Activated naive CD8-positive, alpha-beta T cell treated with anti-CD3 and anti-CD28 coated beads, Interleukin-2, amount 50 U/mL, for 24 hours (primary cell): ENCODE data around the gene SLC35F1.
A peak's percentile ranks its signal among the peaks of the same experiment; 100 is the strongest.

Source experiments
- ATAC-seq: fragments of 150-1000 bp; cut with Tn5 transposase; one replicate; pipeline ENCODE4 v1.10.0; 2021
- DNase-seq: peaks from one replicate; pipeline ENCODE4 v3.0.0; 2021
- H3K27ac Mint-ChIP-seq: one replicate; pipeline ENCODE4 v1.8.0; 2021; ENCODE audit warnings: mild to moderate bottlenecking, mixed read lengths
- H3K27me3 Mint-ChIP-seq: one replicate; pipeline ENCODE4 v1.8.0; 2021; ENCODE audit warnings: mixed read lengths
- H3K36me3 Mint-ChIP-seq: one replicate; pipeline ENCODE4 v1.8.0; 2021; ENCODE audit warnings: low read depth, mixed read lengths
- H3K4me1 Mint-ChIP-seq: one replicate; pipeline ENCODE4 v1.8.0; 2021; ENCODE audit warnings: mixed read lengths
- H3K4me3 Mint-ChIP-seq: one replicate; pipeline ENCODE4 v1.8.0; 2021; ENCODE audit warnings: mild to moderate bottlenecking, moderate library complexity, mixed read lengths
- H3K9me3 Mint-ChIP-seq: one replicate; pipeline ENCODE4 v1.8.0; 2021; ENCODE audit warnings: mixed read lengths

Gene SLC35F1

DNA sequence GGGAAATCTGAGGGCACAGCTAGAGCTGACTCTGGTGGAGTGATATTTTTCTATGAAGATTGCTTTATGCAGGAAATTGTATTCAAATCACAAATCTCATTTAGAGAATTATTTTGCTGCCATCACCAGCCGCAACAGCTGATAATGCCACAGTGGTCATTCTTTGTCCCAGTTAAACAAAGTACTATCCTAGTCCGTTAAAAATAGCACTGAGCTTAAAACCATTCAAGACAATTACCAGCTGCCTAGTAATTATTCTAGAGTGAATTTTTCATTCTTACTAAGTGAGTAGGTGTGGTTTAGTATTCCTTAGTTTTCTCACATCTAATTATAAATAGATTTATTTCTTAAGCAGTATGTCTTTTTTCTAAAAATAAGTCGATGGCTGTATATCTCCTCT lies 190.5 kb downstream of the SLC35F1 start:
- DNase-seq (no peak), ATAC-seq (no peak)
- no peaks in the 10 kb centered on the region for H3K4me1 Mint-ChIP-seq
- no peaks in the 10 kb centered on the region for H3K36me3 Mint-ChIP-seq
- peaks cover 2% of the 10 kb centered on the region for H3K27me3 Mint-ChIP-seq
- peaks cover 12% of the 10 kb centered on the region for H3K9me3 Mint-ChIP-seq
- no peak overlapping the region for H3K4me3 Mint-ChIP-seq
- H3K27ac Mint-ChIP-seq: no peak overlapping the region

DNA sequence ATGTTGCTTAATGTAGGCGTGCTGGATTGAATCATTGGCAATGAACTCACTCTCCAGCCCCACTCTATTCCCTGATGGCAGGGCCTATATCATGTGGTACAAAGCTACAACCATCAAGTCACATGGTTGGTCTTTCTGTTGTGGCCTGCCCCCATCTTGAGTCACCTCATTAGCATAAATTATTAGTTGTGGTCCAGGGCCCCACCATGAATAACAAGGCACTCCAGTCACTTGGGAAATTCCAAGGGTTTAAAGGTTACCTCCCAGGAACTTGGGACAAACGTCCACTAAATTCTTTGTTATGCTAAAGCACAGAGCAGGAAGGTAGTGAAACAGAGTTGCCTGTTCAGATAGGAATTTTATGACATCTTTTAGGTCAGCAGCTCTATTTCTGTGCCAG lies 193.7 kb downstream of the SLC35F1 start:
- H3K27ac Mint-ChIP-seq: no peak overlapping the region
- no peak overlapping the region for H3K4me3 Mint-ChIP-seq
- H3K4me1 Mint-ChIP-seq: no peaks in the 10 kb centered on the region
- ATAC-seq: no peak
- no peaks in the 10 kb centered on the region for H3K9me3 Mint-ChIP-seq
- H3K27me3 Mint-ChIP-seq: peaks cover 6% of the 10 kb centered on the region
- no peak for DNase-seq
- no peaks in the 10 kb centered on the region for H3K36me3 Mint-ChIP-seq

DNA sequence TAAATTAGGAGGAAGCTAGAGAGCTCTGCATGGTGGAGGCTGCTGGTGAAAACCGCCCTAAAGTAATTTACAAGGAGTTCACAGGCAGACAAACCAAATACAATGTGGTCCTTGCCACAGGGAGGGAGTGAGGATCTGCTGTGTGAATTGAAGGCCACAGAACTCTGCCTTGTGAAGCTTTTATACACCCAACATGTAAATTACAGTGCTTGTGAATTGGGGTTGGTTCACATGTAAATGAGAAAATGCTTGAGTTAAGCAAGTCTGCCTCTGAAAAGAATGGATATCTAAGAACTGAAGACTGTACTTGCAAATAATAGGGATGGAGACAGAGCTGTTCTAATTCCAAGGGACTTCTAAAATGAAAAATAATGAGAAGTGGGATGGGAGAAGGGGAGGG lies 194.2 kb downstream of the SLC35F1 start:
- no peak for ATAC-seq
- Mint-ChIP-seq H3K36me3 (no peaks in the 10 kb centered on the region), H3K9me3 (no peaks in the 10 kb centered on the region), H3K27me3 (peaks cover 6% of the 10 kb centered on the region), H3K4me1 (no peaks in the 10 kb centered on the region), H3K4me3 (no peak overlapping the region), H3K27ac (no peak overlapping the region)
- no peak for DNase-seq

DNA sequence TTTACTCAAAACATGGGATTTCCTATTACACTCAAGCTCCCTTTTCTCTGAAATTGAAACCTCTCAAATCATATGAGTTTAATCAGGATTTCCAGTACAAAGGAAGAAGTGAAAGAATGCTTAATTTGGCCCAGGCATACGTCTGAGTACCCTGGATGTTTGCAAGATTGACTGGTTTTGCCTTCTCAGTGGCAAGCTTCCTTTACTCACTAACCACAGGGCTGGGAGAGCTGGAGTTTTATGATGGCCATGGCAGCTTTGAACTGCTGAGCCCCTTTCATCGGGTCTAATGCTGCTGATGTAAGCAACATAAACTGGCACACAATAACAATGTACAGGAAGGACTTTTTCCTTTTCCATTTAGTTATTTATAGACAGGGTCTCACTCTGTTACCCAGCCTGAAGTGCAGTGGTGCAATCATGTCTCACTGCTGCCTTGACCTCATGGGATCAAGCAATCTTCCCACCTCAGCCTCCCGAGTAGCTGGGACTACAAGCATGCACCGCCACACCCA lies 194.8 kb downstream of the SLC35F1 start:
- ATAC-seq: no peak
- H3K36me3 Mint-ChIP-seq: no peaks in the 10 kb centered on the region
- no peaks in the 10 kb centered on the region for H3K9me3 Mint-ChIP-seq
- peaks cover 6% of the 10 kb centered on the region for H3K27me3 Mint-ChIP-seq
- no peak for DNase-seq
- no peaks in the 10 kb centered on the region for H3K4me1 Mint-ChIP-seq
- H3K4me3 Mint-ChIP-seq: no peak overlapping the region
- no peak overlapping the region for H3K27ac Mint-ChIP-seq

DNA sequence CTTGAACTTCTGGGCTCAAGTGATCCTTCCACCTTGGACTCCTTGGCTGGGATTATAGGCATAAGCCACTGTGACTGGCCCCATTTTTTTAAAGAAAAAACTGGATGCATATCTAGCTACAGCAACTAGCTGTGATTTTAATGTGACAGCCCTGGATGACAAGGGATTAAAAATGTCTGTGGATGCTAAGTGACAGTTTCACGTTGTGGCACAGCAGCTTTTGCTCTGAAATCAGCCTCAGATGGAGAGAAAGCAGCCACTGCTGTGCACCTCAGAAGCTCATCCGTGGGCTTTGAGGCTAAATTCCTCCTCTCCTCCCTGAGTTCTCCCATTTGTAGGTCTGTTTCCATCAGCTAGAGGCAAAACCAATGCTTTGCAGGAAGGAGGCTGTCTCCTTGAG lies 195.3 kb downstream of the SLC35F1 start:
- ATAC-seq: no peak
- H3K4me1 Mint-ChIP-seq: no peaks in the 10 kb centered on the region
- H3K4me3 Mint-ChIP-seq: no peak overlapping the region
- peaks cover 6% of the 10 kb centered on the region for H3K27me3 Mint-ChIP-seq
- no peaks in the 10 kb centered on the region for H3K36me3 Mint-ChIP-seq
- no peak for DNase-seq
- H3K9me3 Mint-ChIP-seq: no peaks in the 10 kb centered on the region
- no peak overlapping the region for H3K27ac Mint-ChIP-seq

DNA sequence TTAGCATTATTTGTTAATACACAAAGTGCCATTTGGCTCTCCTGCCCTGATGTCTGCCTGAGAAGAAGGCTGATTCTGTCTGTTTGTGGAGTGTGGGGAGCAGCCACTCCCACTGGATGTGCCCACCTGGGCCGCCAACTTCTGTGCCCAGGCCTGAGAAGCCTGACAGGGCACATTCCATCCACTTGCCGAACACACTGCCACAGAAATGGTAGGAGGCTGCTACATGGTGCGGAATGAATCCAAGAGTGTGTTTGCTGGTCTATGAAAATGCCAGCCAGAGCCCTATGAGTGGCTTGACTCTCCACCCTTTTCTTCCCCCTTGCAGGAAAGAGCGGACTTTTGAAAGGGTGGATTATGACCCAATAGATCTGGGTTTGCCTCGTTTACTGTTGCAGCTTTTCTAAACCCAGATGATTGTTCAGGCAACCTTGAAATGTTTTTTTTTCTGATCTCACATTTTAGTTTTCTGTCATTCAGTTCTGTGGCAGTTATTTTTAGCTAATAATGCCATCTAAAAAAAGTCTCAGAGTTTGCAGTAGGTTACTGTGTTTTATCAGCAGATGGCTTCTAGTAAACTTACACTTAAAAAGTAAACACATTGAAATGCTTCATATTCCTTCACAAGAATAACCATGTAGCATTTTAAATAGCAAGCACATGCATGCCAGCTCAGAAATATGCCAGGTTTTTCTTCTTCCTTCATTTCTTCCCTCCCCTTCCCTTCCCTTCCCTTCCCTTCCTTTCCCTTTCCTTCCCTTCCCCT lies 196.5 kb downstream of the SLC35F1 start:
- Mint-ChIP-seq H3K4me3 (no peak overlapping the region), H3K27me3 (peaks cover 6% of the 10 kb centered on the region), H3K4me1 (no peaks in the 10 kb centered on the region), H3K36me3 (no peaks in the 10 kb centered on the region), H3K27ac (no peak overlapping the region), H3K9me3 (no peaks in the 10 kb centered on the region)
- DNase-seq: no peak
- no peak for ATAC-seq

DNA sequence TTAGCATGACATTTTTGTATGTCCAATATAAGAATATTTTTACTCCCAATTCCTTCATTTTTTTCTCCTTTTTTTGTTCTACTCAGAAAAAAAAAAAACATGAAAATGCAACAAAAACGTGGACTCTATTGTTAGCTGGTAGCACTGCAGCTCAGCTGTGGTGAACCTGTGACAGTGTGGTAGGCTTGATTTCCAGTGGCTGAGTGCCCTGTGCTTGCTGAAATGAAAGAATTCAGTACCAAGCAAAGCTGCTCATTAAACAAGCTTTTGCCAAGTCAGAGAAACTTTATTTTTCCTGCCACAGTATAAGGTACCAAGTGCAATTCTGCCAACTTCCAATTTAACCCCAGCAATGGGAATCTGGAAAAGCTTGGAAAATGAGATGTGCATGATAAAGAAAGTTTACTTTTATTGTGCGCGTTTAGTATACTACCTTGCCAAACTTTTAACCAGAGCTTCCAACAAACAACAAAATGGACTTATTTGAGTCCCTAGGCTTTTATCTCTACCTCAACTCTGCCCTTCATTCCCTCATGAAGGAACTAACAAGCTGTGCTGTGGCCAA lies 215.2 kb downstream of the SLC35F1 start:
- DNase-seq (no peak), ATAC-seq (no peak)
- Mint-ChIP-seq H3K9me3 (no peaks in the 10 kb centered on the region), H3K4me1 (peaks cover 2% of the 10 kb centered on the region), H3K27ac (no peak overlapping the region), H3K27me3 (peaks cover 2% of the 10 kb centered on the region), H3K36me3 (no peaks in the 10 kb centered on the region), H3K4me3 (no peak overlapping the region)

DNA sequence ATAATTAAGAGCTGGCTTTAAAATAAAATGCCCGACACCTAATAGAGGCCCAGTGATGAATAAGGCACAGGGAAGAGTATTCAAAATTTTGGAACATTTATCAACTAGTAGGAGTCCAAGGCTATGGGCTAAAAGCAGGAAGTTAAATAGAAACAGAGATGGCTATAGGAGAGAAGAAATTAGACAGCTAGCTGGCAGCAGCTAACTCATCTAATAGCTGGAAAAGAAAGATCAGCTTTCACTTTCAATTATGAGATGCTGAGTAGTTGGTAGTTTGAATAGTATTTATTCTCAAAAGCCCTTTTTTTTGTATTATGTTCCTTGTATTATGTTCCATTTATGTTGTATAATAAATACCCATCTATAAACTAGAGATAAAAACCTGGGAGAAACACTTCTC lies 215.7 kb downstream of the SLC35F1 start:
- Mint-ChIP-seq H3K4me3 (no peak overlapping the region), H3K4me1 (peaks cover 2% of the 10 kb centered on the region), H3K27me3 (peaks cover 2% of the 10 kb centered on the region), H3K9me3 (no peaks in the 10 kb centered on the region), H3K27ac (no peak overlapping the region), H3K36me3 (no peaks in the 10 kb centered on the region)
- no peak for DNase-seq
- ATAC-seq: no peak

DNA sequence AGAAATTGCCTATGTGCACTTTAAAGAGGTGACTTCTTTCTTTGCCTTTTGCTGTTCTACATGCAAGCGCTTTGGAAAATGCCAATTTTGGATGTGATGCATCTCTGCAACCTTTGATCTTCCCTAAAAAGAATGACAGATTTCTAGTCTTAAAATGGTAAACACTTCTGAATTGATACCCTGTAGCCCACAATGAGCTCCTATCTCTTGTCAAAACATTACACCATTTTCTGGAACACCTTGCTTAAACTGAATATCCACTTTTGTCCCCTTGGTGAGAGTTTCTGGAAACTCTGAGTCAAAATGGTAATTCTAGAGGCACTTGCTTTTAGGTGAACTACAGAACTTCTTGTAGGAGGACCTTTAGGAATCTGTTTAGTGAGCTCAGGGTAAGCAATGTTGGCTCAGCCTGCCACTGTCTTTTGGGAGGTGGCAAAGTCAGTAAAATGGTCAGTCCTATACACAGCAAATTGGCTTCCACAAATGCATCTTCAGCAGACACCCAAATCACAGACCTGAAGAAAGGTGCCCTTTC lies 216.5 kb downstream of the SLC35F1 start:
- Mint-ChIP-seq H3K4me3 (no peak overlapping the region), H3K36me3 (no peaks in the 10 kb centered on the region), H3K9me3 (no peaks in the 10 kb centered on the region), H3K4me1 (peaks cover 2% of the 10 kb centered on the region), H3K27me3 (peaks cover 2% of the 10 kb centered on the region), H3K27ac (no peak overlapping the region)
- peak; percentile 28 for ATAC-seq
- no peak for DNase-seq

DNA sequence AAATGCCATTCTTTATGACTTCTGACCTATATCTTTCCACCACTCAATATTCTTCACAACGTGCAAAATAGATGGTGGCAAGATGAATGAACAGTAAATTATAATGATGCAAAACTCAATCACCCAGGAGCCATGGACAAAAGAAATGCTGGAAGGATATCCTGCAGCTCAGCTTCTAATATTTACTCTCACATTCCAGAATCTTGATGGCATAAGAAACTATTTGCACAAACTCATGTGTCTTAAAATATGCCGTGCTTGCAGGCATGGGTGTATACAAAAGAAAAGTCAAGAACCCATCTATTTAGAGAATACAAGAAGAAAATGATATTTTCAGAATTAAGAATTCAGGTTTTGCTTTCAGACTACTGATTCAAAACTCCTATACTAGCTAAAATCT lies 217.8 kb downstream of the SLC35F1 start:
- Mint-ChIP-seq H3K36me3 (no peaks in the 10 kb centered on the region), H3K4me1 (peaks cover 2% of the 10 kb centered on the region), H3K27me3 (peaks cover 2% of the 10 kb centered on the region), H3K27ac (no peak overlapping the region), H3K9me3 (no peaks in the 10 kb centered on the region), H3K4me3 (no peak overlapping the region)
- ATAC-seq: no peak
- no peak for DNase-seq

DNA sequence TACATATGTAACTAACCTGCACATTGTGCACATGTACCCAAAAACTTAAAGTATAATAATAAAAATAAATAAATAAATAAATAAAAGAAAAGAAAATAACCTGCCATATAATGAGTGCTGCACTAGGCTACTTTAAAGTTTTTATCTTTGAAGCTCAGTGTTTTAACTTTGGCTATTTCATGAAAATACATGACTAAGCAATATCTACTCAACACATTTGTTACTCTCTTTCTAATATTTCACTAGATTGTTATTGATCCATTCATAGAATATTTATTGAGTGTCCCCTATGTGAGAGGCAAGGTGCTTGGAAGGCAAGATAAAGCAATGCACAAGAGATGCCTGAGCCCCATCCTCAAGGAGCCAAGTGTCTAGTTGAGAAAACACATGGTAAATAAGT lies 221.7 kb downstream of the SLC35F1 start:
- Mint-ChIP-seq H3K4me3 (no peak overlapping the region), H3K9me3 (no peaks in the 10 kb centered on the region), H3K36me3 (no peaks in the 10 kb centered on the region), H3K27me3 (peaks cover 8% of the 10 kb centered on the region), H3K4me1 (no peaks in the 10 kb centered on the region), H3K27ac (no peak overlapping the region)
- no peak for DNase-seq
- no peak for ATAC-seq

DNA sequence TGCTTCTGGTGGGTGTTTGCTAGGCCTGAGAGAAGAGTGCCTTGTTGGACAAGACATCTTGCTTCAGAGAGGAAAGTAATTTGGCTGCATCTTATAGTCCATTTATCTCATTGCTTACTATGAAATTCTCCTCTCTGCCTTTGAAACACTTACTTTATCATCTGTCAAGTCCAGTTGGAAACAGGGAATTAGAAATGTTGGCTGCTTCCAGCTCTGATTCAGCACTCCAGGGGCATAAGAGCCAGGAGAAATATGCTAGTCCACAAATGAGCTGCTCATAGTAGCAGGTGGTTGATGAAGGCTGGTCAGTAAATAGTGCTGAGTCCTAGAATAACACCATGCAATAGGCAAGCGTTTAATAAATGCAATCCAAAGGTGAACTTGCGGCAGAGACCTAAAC lies 227.1 kb downstream of the SLC35F1 start:
- no peaks in the 10 kb centered on the region for H3K9me3 Mint-ChIP-seq
- H3K4me1 Mint-ChIP-seq: no peaks in the 10 kb centered on the region
- H3K36me3 Mint-ChIP-seq: no peaks in the 10 kb centered on the region
- H3K27ac Mint-ChIP-seq: no peak overlapping the region
- no peak overlapping the region for H3K4me3 Mint-ChIP-seq
- DNase-seq (no peak), ATAC-seq (no peak)
- H3K27me3 Mint-ChIP-seq: peaks cover 6% of the 10 kb centered on the region

DNA sequence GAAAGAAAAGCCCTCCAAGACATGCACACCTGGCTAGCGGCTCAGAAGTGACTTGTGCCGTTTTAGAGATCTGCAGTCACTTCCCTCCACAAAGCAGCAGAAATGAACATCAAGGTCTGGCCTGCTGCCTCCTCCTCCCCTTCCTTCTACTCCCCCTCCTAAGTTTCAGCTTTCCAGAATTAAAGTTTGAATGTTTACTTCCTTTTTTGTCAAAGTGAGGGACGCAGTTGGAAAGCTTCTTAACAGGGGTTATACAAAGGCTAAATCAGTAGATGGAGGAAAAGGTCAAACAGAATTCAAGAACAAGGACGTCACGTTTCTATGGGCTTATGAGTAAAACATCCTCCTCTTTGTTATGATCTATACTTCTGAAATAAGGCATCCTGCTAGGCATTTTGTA lies 227.7 kb downstream of the SLC35F1 start:
- Mint-ChIP-seq H3K36me3 (no peaks in the 10 kb centered on the region), H3K9me3 (no peaks in the 10 kb centered on the region), H3K27me3 (peaks cover 6% of the 10 kb centered on the region), H3K4me3 (no peak overlapping the region), H3K4me1 (no peaks in the 10 kb centered on the region), H3K27ac (no peak overlapping the region)
- DNase-seq (no peak), ATAC-seq (no peak)

DNA sequence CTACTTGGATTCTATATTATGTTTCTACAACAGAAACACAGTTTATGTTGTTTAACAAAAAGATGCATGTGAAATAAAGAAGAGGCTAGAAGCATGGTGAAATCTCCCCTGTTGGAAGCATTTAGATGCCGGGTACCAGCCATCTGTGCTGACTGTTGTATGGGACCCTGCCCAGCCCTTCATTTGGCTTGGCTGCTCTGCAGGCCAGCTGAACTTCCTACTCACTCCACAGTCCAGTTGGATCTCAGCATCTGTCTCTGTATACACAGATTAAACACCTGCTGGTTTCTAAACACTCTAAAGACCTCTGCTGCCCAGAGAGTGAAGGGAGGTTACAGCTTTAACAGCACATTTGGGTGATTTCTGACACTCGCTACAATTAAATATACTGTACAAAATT lies 228.3 kb downstream of the SLC35F1 start:
- peaks cover 3% of the 10 kb centered on the region for H3K27me3 Mint-ChIP-seq
- no peaks in the 10 kb centered on the region for H3K4me1 Mint-ChIP-seq
- ATAC-seq: no peak
- no peaks in the 10 kb centered on the region for H3K9me3 Mint-ChIP-seq
- no peak overlapping the region for H3K4me3 Mint-ChIP-seq
- no peak overlapping the region for H3K27ac Mint-ChIP-seq
- DNase-seq: no peak
- H3K36me3 Mint-ChIP-seq: no peaks in the 10 kb centered on the region

DNA sequence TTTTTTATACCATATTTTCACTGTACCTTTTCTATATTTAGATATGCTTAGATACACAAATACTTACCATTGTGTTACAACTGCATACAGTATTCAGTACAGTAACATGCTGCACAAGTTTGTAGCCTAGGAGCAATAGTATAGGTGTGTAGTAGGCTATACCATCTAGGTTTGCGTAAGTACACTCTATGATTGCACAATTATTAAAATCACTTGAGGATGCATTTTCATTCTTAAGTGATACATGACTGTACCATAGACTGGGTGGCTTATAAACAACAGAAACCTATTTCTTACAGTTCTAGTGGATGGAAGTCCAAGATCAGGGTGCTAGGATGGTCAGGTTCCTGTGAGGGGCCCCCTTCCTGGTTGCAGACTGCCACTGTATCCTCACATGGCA lies 234.1 kb downstream of the SLC35F1 start:
- ATAC-seq (no peak), DNase-seq (no peak)
- no peaks in the 10 kb centered on the region for H3K4me1 Mint-ChIP-seq
- H3K4me3 Mint-ChIP-seq: no peak overlapping the region
- H3K9me3 Mint-ChIP-seq: no peaks in the 10 kb centered on the region
- no peaks in the 10 kb centered on the region for H3K36me3 Mint-ChIP-seq
- no peak overlapping the region for H3K27ac Mint-ChIP-seq
- peaks cover 3% of the 10 kb centered on the region for H3K27me3 Mint-ChIP-seq
